GM12873 (cell line): ENCODE results near the gene FBXO41.

Experiments
- CTCF ChIP-seq: IDR thresholded peaks from 2 replicates; pipeline ENCODE4 v1.5.1; 2012; ENCODE audit warnings: low read depth, mild to moderate bottlenecking, moderate library complexity, low read length, control low read depth; ENCODE audit not compliant: insufficient read depth; ENCODE audit errors: missing control alignments

FBXO41 gene

DNA sequence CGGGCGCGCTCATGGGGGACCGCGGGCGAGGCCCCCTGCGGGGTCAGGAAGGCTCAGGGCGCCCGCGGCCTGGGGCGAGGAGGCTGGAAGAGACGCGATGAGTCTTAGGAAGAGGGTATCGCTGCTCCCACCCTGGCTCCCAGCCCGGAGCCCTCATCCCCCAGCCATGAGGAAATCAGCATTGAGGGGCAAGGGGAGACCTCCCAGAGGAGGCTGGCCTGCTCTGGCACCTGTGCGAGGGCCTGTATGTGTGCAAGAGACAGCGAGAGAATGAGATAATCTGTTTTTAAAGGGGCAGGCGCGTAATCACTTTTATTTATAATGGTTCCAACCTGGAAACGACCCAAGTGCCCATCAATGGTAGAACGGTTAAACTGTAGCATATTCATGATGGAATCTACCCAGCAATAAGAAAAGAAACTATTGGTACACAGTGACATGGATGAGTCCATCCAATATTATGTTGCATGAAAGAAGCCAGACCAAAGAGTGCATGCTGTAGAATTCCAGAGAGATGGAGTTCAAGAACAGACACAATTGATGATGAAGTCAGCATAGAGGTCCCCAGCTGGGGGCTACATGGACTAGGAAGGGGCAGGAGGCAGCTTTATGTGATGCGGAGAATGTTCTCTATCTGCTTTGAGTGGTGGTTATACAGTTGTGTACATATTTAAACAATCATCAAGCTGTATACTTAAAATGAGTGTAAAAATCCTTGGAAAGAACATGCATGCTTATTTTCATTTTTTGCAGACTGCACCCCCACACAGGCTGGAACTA, 14.4 kb downstream of the FBXO41 start:
- no peak for TF ChIP-seq CTCF

GRCh38 chr2:73268830-73269685, 15.2 kb downstream of the FBXO41 start:
- TF ChIP-seq CTCF = no peak

GRCh38 chr2:73268366-73268829, 15.9 kb downstream of the FBXO41 start:
- TF ChIP-seq CTCF = no peak

- no peak for TF ChIP-seq CTCF
Measured at GRCh38 chr2:73267008-73267407, 17.3 kb downstream of the FBXO41 start.

GRCh38 chr2:73266061-73266901, 18.0 kb downstream of the FBXO41 start:
- no peak for TF ChIP-seq CTCF

DNA sequence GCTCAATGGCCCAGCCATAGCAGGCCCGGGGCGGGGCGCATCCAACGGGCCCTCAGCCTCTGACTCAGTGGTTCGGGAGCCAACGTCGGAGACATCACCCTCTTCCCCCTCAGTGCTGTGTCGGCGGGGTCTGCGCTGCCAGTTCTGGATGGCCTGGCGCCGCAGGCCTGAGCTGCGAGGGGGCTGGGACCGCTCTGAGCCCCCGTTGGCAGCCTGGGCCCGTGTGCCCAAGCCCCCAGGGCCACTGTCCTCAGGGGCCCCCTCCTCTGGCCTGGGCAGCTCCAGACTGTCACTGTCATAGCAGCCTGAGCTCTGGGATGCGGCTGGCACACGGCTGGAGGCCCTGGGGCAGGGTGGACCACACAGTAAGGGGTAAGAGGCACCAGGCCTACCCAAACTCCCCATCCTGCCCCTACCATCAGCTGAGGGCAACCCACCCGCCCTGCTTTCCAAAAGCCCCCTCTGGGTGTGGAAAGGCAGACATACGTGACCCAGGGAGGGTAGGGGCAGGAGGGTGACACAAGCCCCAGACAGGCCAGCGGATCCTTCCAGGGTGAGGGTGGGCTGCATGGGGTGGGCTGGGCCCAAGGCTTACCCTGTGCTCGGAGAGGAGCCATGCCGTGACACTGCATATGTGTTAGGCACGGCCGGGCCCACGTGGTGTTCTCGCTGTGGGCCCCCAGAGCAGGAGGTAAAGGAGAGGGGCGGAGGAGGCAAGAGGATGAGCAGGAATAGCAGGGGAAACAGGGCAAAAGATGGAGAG, 18.8 kb downstream of the FBXO41 start:
- no peak for TF ChIP-seq CTCF
